DND-41 (cell line): ENCODE measurements around the gene AHNAK2.
"Not testable (repeated sequence)": the region's sequence is repeated elsewhere in the genome, so short reads cannot be mapped to it uniquely, and the experiment has no call there.

ENCODE experiments used
- ATAC-seq: fragments of 200-7000 bp; cut with Tn5 transposase; 3 replicates; pipeline ENCODE4 v1.9.1; 2021; ENCODE audit warnings: low read depth; ENCODE audit not compliant: insufficient read depth
- DNase-seq: peaks from one replicate; pipeline ENCODE4 v3.0.0-alpha.2; 2020
- H2AFZ ChIP-seq: 2 replicates; pipeline ENCODE4 v1.6.0; 2012; ENCODE audit warnings: low read depth, low read length
- H3K27ac ChIP-seq: 2 replicates; pipeline ENCODE4 v1.5.1; 2012; ENCODE audit warnings: low read length, inconsistent platforms
- H3K27me3 ChIP-seq: fragments of 200-600 bp; sonication (generic); 2 replicates; pipeline ENCODE4 v1.6.0; 2012; ENCODE audit warnings: low read length, mild to moderate bottlenecking, inconsistent platforms; ENCODE audit not compliant: insufficient read depth, poor library complexity
- H3K36me3 ChIP-seq: 2 replicates; pipeline ENCODE4 v1.5.1; 2012; ENCODE audit warnings: low read length, inconsistent platforms; ENCODE audit not compliant: insufficient read depth
- H3K4me1 ChIP-seq: 2 replicates; pipeline ENCODE4 v1.5.1; 2012; ENCODE audit warnings: mild to moderate bottlenecking, low read length; ENCODE audit not compliant: insufficient read depth
- H3K4me2 ChIP-seq: 2 replicates; pipeline ENCODE4 v1.6.0; 2012; ENCODE audit warnings: mild to moderate bottlenecking, moderate library complexity, low read length, inconsistent platforms; ENCODE audit not compliant: insufficient read depth
- H3K4me3 ChIP-seq, 2 experiments: fragments of 200-600 bp in 1 of 2; shearing (Covaris generic) in 1 of 2; 2 replicates each; pipeline ENCODE4 v1.5.1; 2012 to 2016; ENCODE audit warnings: inconsistent platforms in 2 of 2, low read length in 2 of 2, mild to moderate bottlenecking in 2 of 2, low read depth in 1 of 2, moderate library complexity in 1 of 2
- H3K79me2 ChIP-seq: 2 replicates; pipeline ENCODE4 v1.6.0; 2012; ENCODE audit warnings: low read length, inconsistent platforms; ENCODE audit not compliant: insufficient read depth
- H3K9ac ChIP-seq: 2 replicates; pipeline ENCODE4 v1.6.0; 2012; ENCODE audit warnings: low read depth, mild to moderate bottlenecking, inconsistent platforms, low read length, moderate library complexity
- H3K9me3 ChIP-seq: 2 replicates; pipeline ENCODE4 v1.5.1; 2012; ENCODE audit warnings: low read length, moderate library complexity, mild to moderate bottlenecking, inconsistent platforms; ENCODE audit not compliant: insufficient read depth, severe bottlenecking
- H4K20me1 ChIP-seq: 2 replicates; pipeline ENCODE4 v1.6.0; 2012; ENCODE audit warnings: low read length; ENCODE audit not compliant: insufficient read depth

Gene AHNAK2

DNA sequence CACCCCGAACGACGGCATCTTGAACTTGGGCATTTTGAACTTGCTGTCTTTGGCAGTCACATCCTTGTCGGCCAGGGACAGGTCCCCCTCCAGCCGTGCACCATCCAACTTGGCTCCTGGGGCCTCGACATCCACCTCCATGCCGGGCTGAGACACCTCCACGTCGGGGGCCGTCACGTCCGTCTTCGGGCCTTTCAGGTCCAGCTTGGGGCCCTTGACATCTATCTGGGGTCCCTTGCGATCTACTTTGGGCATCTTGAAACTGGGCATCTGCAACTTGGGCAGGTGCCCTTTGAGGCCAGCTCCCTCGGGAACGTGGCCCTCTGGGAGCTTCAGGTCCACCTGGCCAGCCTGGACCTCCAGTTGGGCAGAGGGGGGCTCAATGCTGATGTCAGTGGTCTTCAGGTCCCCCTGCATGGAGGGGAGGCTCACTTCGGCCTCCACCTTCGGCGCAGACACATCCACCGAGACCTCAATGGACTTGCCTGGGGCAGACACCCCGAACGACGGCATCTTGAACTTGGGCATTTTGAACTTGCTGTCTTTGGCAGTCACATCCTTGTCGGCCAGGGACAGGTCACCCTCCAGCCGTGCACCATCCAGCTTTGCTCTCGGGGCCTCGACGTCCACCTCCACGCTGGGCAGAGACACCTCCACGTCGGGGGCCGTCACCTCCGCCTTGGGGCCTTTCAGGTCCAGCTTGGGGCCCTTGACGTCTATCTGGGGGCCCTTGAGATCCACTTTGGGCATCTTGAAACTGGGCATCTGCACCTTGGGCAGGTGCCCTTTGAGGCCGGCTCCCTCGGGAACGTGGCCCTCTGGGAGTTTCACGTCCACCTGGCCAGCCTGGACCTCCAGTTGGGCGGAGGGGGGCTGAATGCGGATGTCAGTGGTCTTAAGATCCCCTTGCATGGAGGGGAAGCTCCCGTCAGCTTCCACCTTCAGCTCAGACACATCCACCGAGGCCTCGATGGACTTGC is 31.9 kb downstream of the AHNAK2 start:
- H3K4me1 ChIP-seq, H3K27ac ChIP-seq, ATAC-seq, H2AFZ ChIP-seq, H3K36me3 ChIP-seq, H3K9me3 ChIP-seq, H4K20me1 ChIP-seq, H3K4me2 ChIP-seq, DNase-seq, H3K27me3 ChIP-seq, H3K4me3 ChIP-seq, H3K9ac ChIP-seq, H3K79me2 ChIP-seq: not testable (repeated sequence)

DNA sequence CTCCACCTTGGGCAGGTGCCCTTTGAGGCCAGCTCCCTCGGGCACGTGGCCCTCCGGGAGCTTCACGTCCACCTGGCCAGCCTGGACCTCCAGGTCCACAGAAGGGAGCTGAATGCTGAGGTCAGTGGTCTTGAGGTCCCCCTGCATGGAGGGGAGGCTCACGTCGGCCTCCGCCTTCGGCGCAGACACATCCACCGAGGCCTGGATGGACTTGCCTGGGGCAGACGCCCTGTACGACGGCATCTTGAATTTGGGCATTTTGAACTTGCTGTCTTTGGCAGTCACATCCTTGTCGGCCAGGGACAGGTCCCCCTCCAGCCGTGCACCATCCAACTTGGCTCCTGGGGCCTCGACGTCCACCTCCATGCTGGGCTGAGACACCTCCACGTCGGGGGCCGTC is 32.9 kb downstream of the AHNAK2 start:
- DNase-seq, H3K27me3 ChIP-seq, H3K4me2 ChIP-seq, H3K79me2 ChIP-seq, H3K9me3 ChIP-seq, H3K36me3 ChIP-seq, ATAC-seq, H3K27ac ChIP-seq, H4K20me1 ChIP-seq, H3K4me1 ChIP-seq, H2AFZ ChIP-seq, H3K4me3 ChIP-seq, H3K9ac ChIP-seq: not testable (repeated sequence)

DNA sequence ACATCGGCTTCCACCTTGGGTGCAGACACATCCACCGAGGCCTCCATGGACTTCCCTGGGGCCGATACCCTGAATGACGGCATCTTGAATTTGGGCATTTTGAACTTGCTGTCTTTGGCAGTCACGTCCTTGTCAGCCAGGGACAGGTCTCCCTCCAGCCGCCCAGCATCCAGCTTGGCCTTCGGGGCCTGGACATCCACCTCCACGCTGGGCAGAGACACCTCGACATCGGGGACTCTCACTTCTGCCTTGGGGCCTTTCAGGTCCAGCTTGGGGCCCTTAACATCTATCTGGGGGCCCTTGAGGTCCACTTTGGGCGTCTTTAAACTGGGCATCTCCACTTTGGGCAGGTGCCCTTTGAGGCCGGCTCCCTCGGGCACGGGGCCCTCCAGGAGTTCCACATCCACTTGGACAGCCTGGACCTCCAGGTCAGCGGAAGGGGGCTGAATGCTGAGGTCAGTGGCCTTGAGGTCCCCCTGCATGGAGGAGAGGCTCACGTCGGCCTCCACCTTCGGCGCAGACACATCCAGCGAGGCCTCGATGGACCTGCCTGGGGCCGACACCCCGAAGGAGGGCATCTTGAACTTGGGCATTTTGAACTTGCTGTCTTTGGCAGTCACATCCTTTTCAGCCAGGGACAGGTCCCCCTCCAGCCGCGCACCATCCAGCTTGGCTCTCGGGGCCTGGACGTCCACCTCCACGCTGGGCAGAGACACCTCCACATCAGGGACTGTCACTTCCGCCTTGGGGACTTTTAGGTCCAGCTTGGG is 33.6 kb downstream of the AHNAK2 start:
- H3K36me3 ChIP-seq, H3K27me3 ChIP-seq, H3K79me2 ChIP-seq, H3K9ac ChIP-seq, H3K27ac ChIP-seq, DNase-seq, H3K4me1 ChIP-seq, ATAC-seq, H4K20me1 ChIP-seq, H3K4me2 ChIP-seq, H2AFZ ChIP-seq, H3K9me3 ChIP-seq, H3K4me3 ChIP-seq: not testable (repeated sequence)

DNA sequence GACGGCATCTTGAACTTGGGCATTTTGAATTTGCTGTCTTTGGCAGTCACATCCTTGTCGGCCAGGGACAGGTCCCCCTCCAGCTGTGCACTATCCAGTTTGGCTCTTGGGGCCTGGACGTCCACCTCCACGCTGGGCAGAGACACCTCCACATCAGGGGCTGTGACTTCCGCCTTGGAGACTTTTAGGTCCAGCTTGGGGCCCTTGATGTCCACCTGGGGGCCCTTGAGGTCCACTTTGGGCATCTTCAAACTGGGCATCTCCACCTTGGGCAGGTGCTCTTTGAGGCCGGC is 34.2 kb downstream of the AHNAK2 start:
- DNase-seq, H2AFZ ChIP-seq, ATAC-seq, H3K36me3 ChIP-seq, H4K20me1 ChIP-seq, H3K27ac ChIP-seq, H3K4me3 ChIP-seq, H3K9ac ChIP-seq, H3K9me3 ChIP-seq, H3K4me1 ChIP-seq, H3K4me2 ChIP-seq, H3K79me2 ChIP-seq: not testable (repeated sequence)
- H3K27me3 ChIP-seq: peaks cover 10% of the 10 kb centered on the region

DNA sequence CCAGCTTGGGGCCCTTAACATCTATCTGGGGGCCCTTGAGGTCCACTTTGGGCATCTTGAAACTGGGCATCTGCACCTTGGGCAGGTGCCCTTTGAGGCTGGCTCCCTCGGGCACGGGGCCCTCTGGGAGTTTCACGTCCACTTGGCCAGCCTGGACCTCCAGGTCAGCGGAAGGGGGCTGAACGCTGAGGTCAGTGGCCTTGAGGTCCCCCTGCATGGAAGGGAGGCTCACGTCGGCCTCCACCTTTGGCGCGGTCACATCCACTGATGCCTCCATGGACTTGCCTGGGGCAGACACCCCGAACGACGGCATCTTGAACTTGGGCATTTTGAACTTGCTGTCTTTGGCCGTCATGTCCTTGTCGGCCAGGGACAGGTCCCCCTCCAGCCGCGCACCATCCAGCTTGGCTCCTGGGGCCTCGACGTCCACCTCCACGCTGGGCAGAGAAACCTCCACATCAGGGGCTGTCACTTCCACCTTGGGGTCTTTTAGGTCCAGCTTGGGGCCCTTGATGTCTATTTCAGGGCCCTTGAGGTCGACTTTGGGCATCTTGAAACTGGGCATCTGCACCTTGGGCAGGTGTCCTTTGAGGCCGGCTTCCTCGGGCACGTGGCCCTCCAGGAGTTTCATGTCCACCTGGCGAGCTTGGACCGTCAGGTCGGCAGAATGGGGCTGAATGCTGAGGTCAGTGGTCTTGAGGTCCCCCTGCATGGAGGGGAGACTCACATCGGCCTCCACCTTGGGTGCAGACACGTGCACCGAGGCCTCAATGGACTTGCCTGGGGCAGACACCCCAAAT is 34.8 kb downstream of the AHNAK2 start:
- H3K36me3 ChIP-seq, H3K4me1 ChIP-seq, H2AFZ ChIP-seq, H3K27ac ChIP-seq, H3K79me2 ChIP-seq, H3K9me3 ChIP-seq, H3K9ac ChIP-seq, DNase-seq, H4K20me1 ChIP-seq, H3K4me3 ChIP-seq, ATAC-seq, H3K4me2 ChIP-seq: not testable (repeated sequence)
- peaks cover 13% of the 10 kb centered on the region for H3K27me3 ChIP-seq
